ENCODE measurements around the gene CPED1. TPM values are rescaled to one million over a fixed set of nuclear protein-coding genes. Genes with fewer than 3 reads are reported as not detected.
"Not testable (repeated sequence)": the region's sequence is repeated elsewhere in the genome, so short reads cannot be mapped to it uniquely, and the experiment has no call there.

The CPED1 gene
- total RNA-seq, 4 donors from 2014 or later, result 1.3 to 5.6 (median 3.6) TPM

DNA sequence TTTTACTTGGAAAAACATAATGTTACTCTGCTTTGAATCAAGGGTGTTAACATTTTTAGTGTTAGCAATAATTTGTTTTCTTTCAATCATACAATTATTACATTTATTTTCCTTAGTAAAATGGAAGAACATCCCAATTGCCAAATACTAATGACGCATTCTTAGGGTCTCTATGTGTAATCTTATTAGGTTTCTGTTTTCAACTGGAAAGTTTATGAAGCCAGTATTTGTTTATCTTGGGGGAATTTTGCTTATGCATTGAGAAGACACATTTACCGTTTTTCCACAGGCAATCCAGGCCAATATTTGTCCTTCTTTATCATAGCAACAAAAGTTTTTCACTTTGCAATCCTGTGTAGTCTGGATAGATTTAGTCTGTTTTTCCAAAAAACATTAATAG is 134.5 kb downstream of the CPED1 start:
- Histone ChIP-seq H3K27ac (no peak overlapping the region), H3K4me1 (no peaks in the 10 kb centered on the region), H3K36me3 (no peaks in the 10 kb centered on the region), H3K9me3 (no peaks in the 10 kb centered on the region), H3K4me3 (no peak overlapping the region), H3K27me3 (no peaks in the 10 kb centered on the region)
- 68% methylated on average over 2 of the region's 2 CpGs for WGBS
- no peak for DNase-seq (ENCODE audit: low spot score in 2 of 2)
- TF ChIP-seq POLR2A (IDR thresholded peaks at IDR 0.05) (no peak), EP300 (IDR thresholded peaks at IDR 0.05) (no peak), POLR2AphosphoS5 (IDR thresholded peaks at IDR 0.05) (no peak)
- TF ChIP-seq, protein P1, sequence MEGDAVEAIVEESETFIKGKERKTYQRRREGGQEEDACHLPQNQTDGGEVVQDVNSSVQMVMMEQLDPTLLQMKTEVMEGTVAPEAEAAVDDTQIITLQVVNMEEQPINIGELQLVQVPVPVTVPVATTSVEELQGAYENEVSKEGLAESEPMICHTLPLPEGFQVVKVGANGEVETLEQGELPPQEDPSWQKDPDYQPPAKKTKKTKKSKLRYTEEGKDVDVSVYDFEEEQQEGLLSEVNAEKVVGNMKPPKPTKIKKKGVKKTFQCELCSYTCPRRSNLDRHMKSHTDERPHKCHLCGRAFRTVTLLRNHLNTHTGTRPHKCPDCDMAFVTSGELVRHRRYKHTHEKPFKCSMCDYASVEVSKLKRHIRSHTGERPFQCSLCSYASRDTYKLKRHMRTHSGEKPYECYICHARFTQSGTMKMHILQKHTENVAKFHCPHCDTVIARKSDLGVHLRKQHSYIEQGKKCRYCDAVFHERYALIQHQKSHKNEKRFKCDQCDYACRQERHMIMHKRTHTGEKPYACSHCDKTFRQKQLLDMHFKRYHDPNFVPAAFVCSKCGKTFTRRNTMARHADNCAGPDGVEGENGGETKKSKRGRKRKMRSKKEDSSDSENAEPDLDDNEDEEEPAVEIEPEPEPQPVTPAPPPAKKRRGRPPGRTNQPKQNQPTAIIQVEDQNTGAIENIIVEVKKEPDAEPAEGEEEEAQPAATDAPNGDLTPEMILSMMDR (IDR thresholded peaks at IDR 0.05), result no peak

DNA sequence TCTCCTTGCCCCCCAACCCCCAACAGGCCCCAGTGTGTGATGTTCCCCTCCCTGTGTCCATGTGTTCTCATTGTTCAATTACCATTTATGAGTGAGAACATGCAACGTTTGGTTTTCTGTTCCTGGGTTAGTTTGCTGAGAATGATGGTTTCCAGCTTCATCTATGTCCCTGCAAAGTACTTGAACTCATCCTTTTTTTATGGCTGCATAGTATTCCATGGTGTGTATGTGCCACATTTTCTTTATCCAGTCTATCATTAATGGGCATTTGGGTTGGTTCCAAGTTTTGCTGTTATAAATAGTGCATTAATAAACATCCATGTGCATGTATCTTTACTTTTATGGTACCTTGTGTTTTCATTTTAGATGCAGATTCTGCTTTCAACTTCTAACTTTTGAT is 136.9 kb downstream of the CPED1 start:
- not testable (repeated sequence) for H3K27me3 ChIP-seq; H3K4me1 ChIP-seq; H3K4me3 ChIP-seq; DNase-seq (ENCODE audit: low spot score in 2 of 2); H3K36me3 ChIP-seq; H3K9me3 ChIP-seq; H3K27ac ChIP-seq
- 87% methylated on average over 1 of the region's 1 CpG for WGBS

DNA sequence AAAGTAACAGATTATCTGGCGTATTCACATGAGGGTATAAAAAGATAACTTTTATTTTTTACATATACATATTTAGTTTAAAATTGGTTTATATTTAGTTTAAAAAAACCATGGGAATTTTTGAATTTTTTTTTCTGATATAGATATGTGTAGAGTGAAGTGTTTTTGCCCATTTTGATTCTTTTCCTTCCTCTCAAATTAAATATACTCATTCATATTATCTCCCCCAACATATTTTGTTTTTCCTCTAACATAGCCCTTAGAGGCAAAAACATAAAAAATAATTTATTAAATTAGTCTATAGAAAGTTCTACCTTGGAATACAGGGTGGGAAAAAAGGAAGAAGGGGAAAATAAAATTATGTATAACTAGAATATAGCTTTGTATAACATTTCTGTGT is 137.7 kb downstream of the CPED1 start:
- Histone ChIP-seq H3K27ac (no peak overlapping the region), H3K27me3 (no peaks in the 10 kb centered on the region), H3K4me3 (no peak overlapping the region), H3K4me1 (no peaks in the 10 kb centered on the region), H3K36me3 (no peaks in the 10 kb centered on the region), H3K9me3 (no peaks in the 10 kb centered on the region)
- TF ChIP-seq EP300 (IDR thresholded peaks at IDR 0.05), result no peak
- no peak for TF ChIP-seq POLR2AphosphoS5 (IDR thresholded peaks at IDR 0.05)
- no peak for TF ChIP-seq POLR2A (IDR thresholded peaks at IDR 0.05)
- TF ChIP-seq, protein P1 (IDR thresholded peaks at IDR 0.05), result no peak
- 91% methylated on average over 1 of the region's 1 CpG for whole genome bisulfite sequencing
- no peak for DNase-seq (ENCODE audit: low spot score in 2 of 2)

DNA sequence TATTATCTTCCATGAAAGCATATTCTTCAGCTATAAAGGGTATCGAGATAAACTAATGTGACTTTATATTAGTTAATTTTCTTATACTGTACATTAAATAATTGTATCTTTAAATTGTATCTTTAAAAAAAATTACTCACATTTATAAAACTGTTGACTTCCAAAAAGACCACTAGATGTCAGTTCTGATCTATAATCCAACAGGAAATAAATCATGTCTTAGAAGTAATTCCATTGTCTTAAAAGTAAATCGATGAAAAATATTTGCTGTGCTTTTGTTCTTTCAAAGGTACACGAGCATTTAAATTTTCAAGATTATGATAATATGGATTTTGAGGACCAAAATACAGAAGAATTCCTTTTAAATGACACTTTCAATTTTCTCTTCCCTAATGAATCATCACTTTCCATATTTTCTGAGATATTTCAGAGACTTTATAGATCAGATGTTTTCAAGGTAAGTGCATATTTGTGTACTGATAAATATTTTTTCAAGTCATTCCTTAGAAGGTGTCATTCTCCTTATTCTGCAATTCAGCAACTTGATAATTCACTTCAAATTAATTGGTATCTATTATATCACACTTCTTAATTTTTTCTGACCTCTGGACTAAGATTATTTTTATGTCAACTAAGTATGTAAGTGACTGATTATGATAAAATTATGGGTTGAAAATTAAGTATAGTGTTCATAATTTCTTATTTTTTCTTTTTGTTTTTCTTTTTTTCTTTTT is 138.5 kb downstream of the CPED1 start:
- Histone ChIP-seq H3K27ac (no peak overlapping the region), H3K36me3 (no peaks in the 10 kb centered on the region), H3K4me1 (no peaks in the 10 kb centered on the region), H3K27me3 (no peaks in the 10 kb centered on the region), H3K9me3 (no peaks in the 10 kb centered on the region), H3K4me3 (no peak overlapping the region)
- TF ChIP-seq, protein P1 (IDR thresholded peaks at IDR 0.05), result no peak
- TF ChIP-seq POLR2AphosphoS5 (IDR thresholded peaks at IDR 0.05) (no peak), POLR2A (IDR thresholded peaks at IDR 0.05) (no peak), EP300 (IDR thresholded peaks at IDR 0.05) (no peak)
- DNase-seq (ENCODE audit: low spot score in 2 of 2), result no peak
- WGBS, result 42% methylated on average over 3 of the region's 3 CpGs

DNA sequence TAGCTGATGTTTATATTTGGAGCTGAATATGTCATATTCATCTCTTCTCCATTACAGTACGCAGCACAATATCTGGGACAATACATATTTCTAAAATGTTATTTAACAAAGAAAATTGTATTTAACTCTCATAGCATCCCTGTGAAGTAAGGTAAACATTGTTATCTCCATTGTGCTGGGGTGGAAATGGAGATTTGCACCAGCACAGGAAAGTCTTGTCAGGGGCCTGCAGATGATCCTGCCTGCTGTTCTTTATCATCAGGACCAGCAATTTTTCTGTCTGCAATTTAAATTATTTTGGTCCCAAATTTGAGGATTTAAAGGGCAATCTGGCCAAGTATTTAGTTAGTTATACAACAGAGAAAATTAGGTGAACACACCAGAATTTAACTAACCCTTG is 144.4 kb downstream of the CPED1 start:
- Histone ChIP-seq H3K4me1 (no peaks in the 10 kb centered on the region), H3K9me3 (no peaks in the 10 kb centered on the region), H3K27ac (no peak overlapping the region), H3K4me3 (no peak overlapping the region), H3K27me3 (no peaks in the 10 kb centered on the region), H3K36me3 (no peaks in the 10 kb centered on the region)
- TF ChIP-seq EP300 (IDR thresholded peaks at IDR 0.05) (no peak), POLR2AphosphoS5 (IDR thresholded peaks at IDR 0.05) (no peak), POLR2A (IDR thresholded peaks at IDR 0.05) (no peak)
- TF ChIP-seq, protein P1 (IDR thresholded peaks at IDR 0.05), result no peak
- 0% methylated on average over 1 of the region's 1 CpG for WGBS
- DNase-seq (ENCODE audit: low spot score in 2 of 2), result no peak

DNA sequence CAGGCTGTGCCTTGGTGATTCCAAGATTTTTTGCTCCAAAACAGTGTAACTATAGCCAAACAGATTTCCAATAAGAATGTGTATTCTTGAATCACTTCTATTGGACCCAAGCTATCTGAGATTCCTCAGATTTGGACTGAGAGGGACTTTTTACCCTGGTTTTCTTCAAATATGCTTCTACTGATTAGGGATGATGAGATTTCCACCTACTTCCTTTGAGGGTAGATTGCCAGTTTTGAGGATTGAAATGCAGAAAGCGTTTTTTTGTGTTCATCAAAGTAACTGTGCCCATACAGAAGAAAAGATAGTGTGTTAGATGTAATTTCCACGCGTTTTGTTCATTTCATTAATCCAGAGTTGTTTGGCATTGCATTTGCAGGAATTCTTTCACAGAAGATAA is 144.9 kb downstream of the CPED1 start:
- no peak for DNase-seq (ENCODE audit: low spot score in 2 of 2)
- Histone ChIP-seq H3K36me3 (no peaks in the 10 kb centered on the region), H3K4me1 (no peaks in the 10 kb centered on the region), H3K27me3 (no peaks in the 10 kb centered on the region), H3K27ac (no peak overlapping the region), H3K4me3 (no peak overlapping the region), H3K9me3 (no peaks in the 10 kb centered on the region)
- TF ChIP-seq POLR2A (IDR thresholded peaks at IDR 0.05) (no peak), EP300 (IDR thresholded peaks at IDR 0.05) (no peak), POLR2AphosphoS5 (IDR thresholded peaks at IDR 0.05) (no peak)
- TF ChIP-seq, protein P1 (IDR thresholded peaks at IDR 0.05), result no peak
- 91% methylated on average over 3 of the region's 3 CpGs for WGBS

Data from suprapubic skin (tissue), 4 donors.